Activated CD8-positive, alpha-beta memory T cell treated with anti-CD3 and anti-CD28 coated beads, Interleukin-2, amount 50 U/mL, for 4 hours (primary cell): Measurements from ENCODE around the gene ADRA2C.

Experiments used
- DNase-seq: peaks from one replicate; pipeline ENCODE4 v3.0.0-alpha.2; 2020

ADRA2C gene

DNA sequence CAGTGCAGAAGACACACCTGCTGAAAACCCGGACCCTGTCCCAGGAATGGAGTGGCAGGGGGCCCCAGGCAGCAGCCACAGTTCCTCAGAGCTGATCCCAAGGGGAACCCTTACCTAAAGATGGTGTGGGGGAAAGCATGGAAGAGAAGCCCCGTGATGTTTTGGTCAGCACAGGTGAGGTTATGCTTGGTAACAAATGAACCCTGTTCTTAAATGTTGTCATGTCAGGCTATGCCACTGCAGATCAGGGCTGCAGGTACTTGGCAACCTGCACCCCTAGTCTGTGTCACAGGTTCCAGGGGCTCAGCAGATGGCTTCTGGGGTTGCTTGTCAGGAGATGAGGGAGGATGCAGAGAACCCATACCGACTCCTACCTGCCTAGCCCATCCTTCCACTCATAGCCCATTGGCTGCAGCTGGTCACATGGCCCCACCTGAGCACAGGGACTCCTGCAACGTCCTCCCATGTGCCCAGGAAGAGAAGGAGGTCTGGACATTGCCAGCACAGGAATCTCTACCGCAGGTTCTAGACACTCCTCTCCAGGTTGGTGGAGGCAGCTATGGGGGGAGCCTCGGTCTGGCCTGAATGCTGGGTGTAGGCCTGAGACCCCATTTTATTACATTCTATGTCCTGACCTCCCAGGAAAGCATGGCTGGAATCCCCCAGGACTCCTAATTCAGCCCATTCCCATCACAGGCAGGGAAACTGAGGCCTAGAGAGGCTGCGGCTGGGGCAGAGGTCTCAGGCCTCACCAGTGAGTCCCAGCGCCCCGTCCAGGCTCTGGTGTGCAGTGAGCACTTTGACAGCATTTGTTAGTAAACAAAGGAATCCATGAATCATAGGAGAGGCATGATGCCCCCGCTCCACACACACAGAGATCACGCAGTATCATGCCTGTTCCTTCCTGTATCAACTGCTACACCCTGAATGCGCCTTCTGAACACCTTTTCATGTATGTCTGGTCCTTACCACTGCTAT is 51.1 kb downstream of the ADRA2C start:
- DNase-seq = no peak
